ENCODE measurements around the gene ADORA1. TPM values are rescaled to one million over a fixed set of nuclear protein-coding genes. Genes with fewer than 3 reads are reported as not detected.

Gene ADORA1
- total and polyA plus RNA-seq, 5 experiments from 2014 or later: not detected

DNA sequence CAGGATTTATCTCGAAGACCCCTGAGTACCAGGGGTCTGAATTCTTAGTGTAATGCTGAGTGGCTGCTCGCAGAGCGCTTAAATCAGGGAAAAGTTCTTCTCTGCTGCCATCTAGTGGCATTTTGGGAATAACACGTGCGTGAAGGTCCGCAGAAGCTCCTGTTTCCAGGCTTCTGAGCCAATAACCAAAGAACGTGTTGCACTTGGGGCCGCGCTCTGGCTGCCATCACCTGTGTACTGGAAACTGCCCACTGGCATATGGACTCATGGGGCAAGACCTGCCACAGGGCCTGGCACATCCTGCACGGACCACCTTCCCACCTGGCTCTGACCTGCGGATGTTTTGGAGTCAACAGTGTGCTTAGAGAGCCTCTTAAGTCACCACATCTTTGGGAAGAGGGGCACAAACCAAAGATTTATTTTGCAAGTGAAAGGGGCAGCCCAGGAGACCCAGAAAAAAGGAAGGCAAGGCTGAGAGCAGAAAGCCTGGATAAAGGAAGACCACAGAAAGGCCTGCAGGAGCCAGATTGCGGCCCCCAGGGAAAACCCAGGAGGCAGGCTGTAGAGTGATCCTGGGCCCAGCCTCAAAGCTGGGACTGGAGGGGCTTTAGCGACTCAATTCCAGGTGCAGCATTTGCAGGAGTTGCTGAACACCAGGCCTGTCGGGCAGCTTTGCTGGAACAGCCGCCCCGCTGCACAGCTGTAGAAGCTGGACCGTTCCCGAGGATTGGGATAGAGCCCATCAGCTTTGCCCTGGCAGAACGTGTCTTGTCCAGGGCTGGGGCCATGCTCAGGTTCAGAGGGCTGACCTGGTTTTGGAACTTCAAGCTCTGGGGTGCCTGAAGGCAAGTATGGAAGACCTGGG, 89.0 kb downstream of the ADORA1 start:
- DNase-seq (peak in 9 of 10 donors; percentile 10 to 64 (median 47)), ATAC-seq (peak; percentile 67)
- H3K27ac Mint-ChIP-seq: no peak overlapping the region
- peaks cover 1 to 7% (median 7%) of the 10 kb centered on the region in 4 donors for H3K4me1 Mint-ChIP-seq
- no peak overlapping the region for H3K4me3 Mint-ChIP-seq
- no peaks in the 10 kb centered on the region for H3K36me3 Mint-ChIP-seq
- peaks cover 0 to 21% (median 13%) of the 10 kb centered on the region in 5 donors for H3K27me3 Mint-ChIP-seq
- no peaks in the 10 kb centered on the region for H3K9me3 Mint-ChIP-seq
- POLR2A ChIA-PET: interaction anchor here (1.0 kb wide), 1 partner anchor 8 kb away, joined by 3 read pairs; no protein-coding TSS in a partner anchor

Other genes with a start within 250 kb of the ADORA1 start
- 10 to 100 TPM; 13.8 to 15.1 TPM for gene RABIF, start 238.6 kb upstream of the ADORA1 start, total RNA-seq
- gene RABIF, start 238.6 kb upstream of the ADORA1 start, polyA plus RNA-seq: 10 to 100 TPM; 14.2 to 20.3 (median 15.6) TPM
- 10 to 100 TPM; 23.0 to 25.4 TPM for gene KLHL12, start 200.5 kb upstream of the ADORA1 start, total RNA-seq
- gene KLHL12, start 200.5 kb upstream of the ADORA1 start, polyA plus RNA-seq: 10 to 100 TPM; 12.5 to 16.5 (median 15.1) TPM
- gene ADIPOR1, start 169.4 kb upstream of the ADORA1 start, total RNA-seq: 10 to 100 TPM; 51.9 to 58.8 TPM
- gene ADIPOR1, start 169.4 kb upstream of the ADORA1 start, polyA plus RNA-seq: 10 to 100 TPM; 71.6 to 91.8 (median 73.2) TPM
- gene CYB5R1, start 160.5 kb upstream of the ADORA1 start, total RNA-seq: 10 to 100 TPM; 51.1 to 52.3 TPM
- gene CYB5R1, start 160.5 kb upstream of the ADORA1 start, polyA plus RNA-seq: 10 to 100 TPM; 57.4 to 60.5 (median 60.1) TPM
- gene TMEM183A, start 120.4 kb upstream of the ADORA1 start, total RNA-seq: 10 to 100 TPM; 85.4 to 92.0 TPM
- 10 to 100 TPM; 46.2 to 53.6 (median 47.4) TPM for gene TMEM183A, start 120.4 kb upstream of the ADORA1 start, polyA plus RNA-seq
- 1 to 10 TPM; 1.4 to 1.6 TPM for gene PPFIA4, start 101.2 kb upstream of the ADORA1 start, total RNA-seq
- under 1 TPM in 1 of 3 donors, not detected in 2; 0.18 TPM for gene PPFIA4, start 101.2 kb upstream of the ADORA1 start, polyA plus RNA-seq
- gene MYOG, start 41.7 kb upstream of the ADORA1 start, total RNA-seq: not detected
- not detected for gene MYOG, start 41.7 kb upstream of the ADORA1 start, polyA plus RNA-seq
- not detected for gene MYBPH, start 48.1 kb downstream of the ADORA1 start, total RNA-seq
- gene MYBPH, start 48.1 kb downstream of the ADORA1 start, polyA plus RNA-seq: not detected
- not detected for gene CHI3L1, start 59.0 kb downstream of the ADORA1 start, total RNA-seq
- not detected for gene CHI3L1, start 59.0 kb downstream of the ADORA1 start, polyA plus RNA-seq
- 1 to 10 TPM in 1 of 2 experiments, under 1 TPM in 1; 0.75 to 2.5 TPM for gene CHIT1, start 101.9 kb downstream of the ADORA1 start, total RNA-seq
- gene CHIT1, start 101.9 kb downstream of the ADORA1 start, polyA plus RNA-seq: under 1 TPM in 1 of 3 donors, not detected in 2; 0.05 TPM
- gene BTG2, start 177.8 kb downstream of the ADORA1 start, total RNA-seq: 100 to 1,000 TPM; 186 to 191 TPM
- 100 to 1,000 TPM in 2 of 3 donors, 10 to 100 TPM in 1; 91.8 to 179 (median 122) TPM for gene BTG2, start 177.8 kb downstream of the ADORA1 start, polyA plus RNA-seq
- not detected for gene FMOD, start 223.4 kb downstream of the ADORA1 start, total RNA-seq
- gene FMOD, start 223.4 kb downstream of the ADORA1 start, polyA plus RNA-seq: not detected

Data from naive thymus-derived CD8-positive, alpha-beta T cell (primary cell).